SK-N-MC (cell line): Measurements from ENCODE around the gene RIN3.

Source experiments
- DNase-seq: peaks from one replicate; pipeline ENCODE4 v3.0.0-alpha.2; 2011; ENCODE audit warnings: low read depth, low spot score
- H3K27ac ChIP-seq: fragments of 200-600 bp; sonication (generic); 2 replicates; pipeline ENCODE4 v1.5.1; 2016; ENCODE audit warnings: mixed run types
- H3K36me3 ChIP-seq: fragments of 200-600 bp; sonication (generic); 2 replicates; pipeline ENCODE4 v1.6.1; 2017; ENCODE audit warnings: antibody characterized with exemption, low read length, mixed read lengths; ENCODE audit not compliant: insufficient read depth
- H3K4me3 ChIP-seq: fragments of 200-600 bp; sonication (generic); 2 replicates; pipeline ENCODE4 v1.5.1; 2016
- H3K9ac ChIP-seq: fragments of 200-600 bp; sonication (generic); 2 replicates; pipeline ENCODE4 v1.8.0; 2017; ENCODE audit warnings: mixed run types, mixed read lengths; ENCODE audit not compliant: insufficient read length
- H3K9me3 ChIP-seq: fragments of 200-600 bp; sonication (generic); 2 replicates; pipeline ENCODE4 v1.6.1; 2017; ENCODE audit warnings: low read depth, mild to moderate bottlenecking, antibody characterized with exemption, low read length, moderate library complexity, mixed read lengths
- EZH2 ChIP-seq: fragments of 200-600 bp; sonication (generic); IDR thresholded peaks from one replicate; pipeline ENCODE4 v1.6.1; 2017; ENCODE audit warnings: antibody characterized with exemption
- FOXP2 ChIP-seq: optimal IDR thresholded peaks from 2 replicates; pipeline ENCODE3; 2011; ENCODE audit warnings: mild to moderate bottlenecking, moderate library complexity; ENCODE audit not compliant: insufficient read depth; ENCODE audit errors: extremely low read length, control extremely low read depth
- POLR2AphosphoS5 ChIP-seq: IDR thresholded peaks from 2 replicates; pipeline ENCODE4 v1.6.1; 2012; ENCODE audit warnings: mild to moderate bottlenecking, low read depth, low read length, borderline replicate concordance

The RIN3 gene

GRCh38 chr14:92517761-92518160, 4.2 kb downstream of the RIN3 start:
- no peaks in the 10 kb centered on the region for H3K36me3 ChIP-seq
- H3K4me3 ChIP-seq: no peak overlapping the region
- no peaks in the 10 kb centered on the region for H3K9me3 ChIP-seq
- H3K9ac ChIP-seq: no peak overlapping the region
- TF ChIP-seq FOXP2 (no peak), POLR2AphosphoS5 (no peak), EZH2 (no peak)
- DNase-seq: no peak
- no peak overlapping the region for H3K27ac ChIP-seq

GRCh38 chr14:92519246-92520101, 5.9 kb downstream of the RIN3 start:
- H3K4me3 ChIP-seq: no peak overlapping the region
- no peak overlapping the region for H3K27ac ChIP-seq
- TF ChIP-seq FOXP2 (no peak), EZH2 (no peak), POLR2AphosphoS5 (no peak)
- DNase-seq: no peak
- H3K9me3 ChIP-seq: no peaks in the 10 kb centered on the region
- no peak overlapping the region for H3K9ac ChIP-seq
- no peaks in the 10 kb centered on the region for H3K36me3 ChIP-seq

- no peak overlapping the region for H3K4me3 ChIP-seq
- no peak overlapping the region for H3K9ac ChIP-seq
- H3K9me3 ChIP-seq: no peaks in the 10 kb centered on the region
- TF ChIP-seq EZH2: no peak
- TF ChIP-seq FOXP2: no peak
- no peak for TF ChIP-seq POLR2AphosphoS5
- no peak for DNase-seq
- no peaks in the 10 kb centered on the region for H3K36me3 ChIP-seq
- no peak overlapping the region for H3K27ac ChIP-seq
Observed at GRCh38 chr14:92520102-92521057, 6.8 kb downstream of the RIN3 start.

- H3K4me3 ChIP-seq: no peak overlapping the region
- no peaks in the 10 kb centered on the region for H3K9me3 ChIP-seq
- no peak overlapping the region for H3K9ac ChIP-seq
- no peaks in the 10 kb centered on the region for H3K36me3 ChIP-seq
- H3K27ac ChIP-seq: no peak overlapping the region
- TF ChIP-seq EZH2: no peak
- TF ChIP-seq POLR2AphosphoS5: no peak
- TF ChIP-seq FOXP2: no peak
- no peak for DNase-seq
Observed at GRCh38 chr14:92521058-92521415, 7.5 kb downstream of the RIN3 start.

- TF ChIP-seq POLR2AphosphoS5 (no peak), EZH2 (no peak), FOXP2 (no peak)
- no peak overlapping the region for H3K27ac ChIP-seq
Observed at GRCh38 chr14:92523752-92524151, 10.2 kb downstream of the RIN3 start.

GRCh38 chr14:92524602-92525185, 11.1 kb downstream of the RIN3 start:
- no peak for DNase-seq
- TF ChIP-seq POLR2AphosphoS5: no peak
- no peak for TF ChIP-seq EZH2
- TF ChIP-seq FOXP2: no peak

More at GRCh38 chr14:92523752-92524151, 10.2 kb downstream of the RIN3 start:
- H3K9me3 ChIP-seq: no peaks in the 10 kb centered on the region
- H3K36me3 ChIP-seq: no peaks in the 10 kb centered on the region
- no peak overlapping the region for H3K9ac ChIP-seq
- no peak overlapping the region for H3K4me3 ChIP-seq
- DNase-seq: no peak

GRCh38 chr14:92525322-92526095, 11.9 kb downstream of the RIN3 start:
- Histone ChIP-seq H3K36me3 (no peaks in the 10 kb centered on the region), H3K9me3 (no peaks in the 10 kb centered on the region), H3K4me3 (no peak overlapping the region), H3K9ac (no peak overlapping the region), H3K27ac (no peak overlapping the region)
- DNase-seq: no peak
- TF ChIP-seq EZH2 (no peak), POLR2AphosphoS5 (no peak), FOXP2 (no peak)

More at GRCh38 chr14:92524602-92525185, 11.1 kb downstream of the RIN3 start:
- no peaks in the 10 kb centered on the region for H3K9me3 ChIP-seq
- no peak overlapping the region for H3K9ac ChIP-seq
- H3K36me3 ChIP-seq: no peaks in the 10 kb centered on the region
- no peak overlapping the region for H3K4me3 ChIP-seq
- H3K27ac ChIP-seq: no peak overlapping the region

- Histone ChIP-seq H3K4me3 (no peak overlapping the region), H3K36me3 (no peaks in the 10 kb centered on the region), H3K9me3 (no peaks in the 10 kb centered on the region), H3K9ac (no peak overlapping the region), H3K27ac (no peak overlapping the region)
- no peak for DNase-seq
- TF ChIP-seq POLR2AphosphoS5 (no peak), FOXP2 (no peak), EZH2 (no peak)
Observed at GRCh38 chr14:92527721-92528120, 14.1 kb downstream of the RIN3 start.
